Esophagus squamous epithelium (tissue), 4 donors: Measurements from ENCODE around the gene STK24.

Experiments used
- POLR2A ChIP-seq, 4 donors: fragments of 450-650 bp; IDR thresholded peaks; one replicate each; pipeline ENCODE4 v1.6.1; 2017; ENCODE audit warnings: antibody characterized with exemption in 4 of 4, mild to moderate bottlenecking in 4 of 4, moderate library complexity in 3 of 4
- TF ChIP-seq, protein P1 (sequence below), 6 experiments: fragments of 450-650 bp in 4 of 6; fragments of 200-600 bp in 2 of 6; sonication (generic) in 2 of 6; IDR thresholded peaks; one replicate each; pipeline ENCODE4 v1.5.1; 2016 to 2019; ENCODE audit warnings: antibody characterized with exemption in 6 of 6, mild to moderate bottlenecking in 4 of 6, moderate library complexity in 4 of 6

DNA sequence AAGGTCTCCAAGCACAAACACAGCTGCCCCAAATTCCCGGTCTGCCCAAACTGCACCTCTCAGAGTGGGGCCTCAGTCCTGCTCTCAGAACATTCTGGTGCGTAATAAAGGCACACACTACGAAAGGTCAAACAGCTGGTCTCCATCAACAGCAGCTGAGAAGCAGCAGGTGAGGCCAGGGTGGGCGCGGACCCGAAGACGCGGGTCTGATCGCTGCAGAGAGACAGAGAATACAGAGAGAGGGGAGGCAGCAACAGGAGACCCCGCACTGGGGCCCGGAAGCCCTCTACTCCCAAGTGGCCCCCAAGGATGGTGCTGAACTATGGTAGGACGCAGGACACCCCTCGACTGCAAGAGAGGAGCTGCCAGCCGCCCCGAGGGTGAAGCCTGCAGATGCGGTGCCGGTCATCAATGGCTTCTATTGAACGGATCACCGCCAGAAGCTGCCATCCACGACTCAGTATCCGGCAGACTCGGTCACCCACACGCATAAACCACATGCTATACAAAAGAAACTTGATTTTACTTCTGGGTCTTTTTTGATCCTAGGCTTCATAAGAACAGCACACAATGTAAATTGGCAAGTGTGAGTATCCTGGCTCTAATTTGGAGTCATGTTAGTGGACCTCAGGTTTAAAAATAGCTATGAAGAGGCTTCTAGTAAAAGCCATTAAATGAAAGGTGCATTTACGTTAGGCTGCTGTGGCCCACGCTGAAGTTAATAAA lies 33.4 kb downstream of the STK24 start:
- no peak for TF ChIP-seq POLR2A (IDR thresholded peaks at IDR 0.05)
- TF ChIP-seq, protein P1, sequence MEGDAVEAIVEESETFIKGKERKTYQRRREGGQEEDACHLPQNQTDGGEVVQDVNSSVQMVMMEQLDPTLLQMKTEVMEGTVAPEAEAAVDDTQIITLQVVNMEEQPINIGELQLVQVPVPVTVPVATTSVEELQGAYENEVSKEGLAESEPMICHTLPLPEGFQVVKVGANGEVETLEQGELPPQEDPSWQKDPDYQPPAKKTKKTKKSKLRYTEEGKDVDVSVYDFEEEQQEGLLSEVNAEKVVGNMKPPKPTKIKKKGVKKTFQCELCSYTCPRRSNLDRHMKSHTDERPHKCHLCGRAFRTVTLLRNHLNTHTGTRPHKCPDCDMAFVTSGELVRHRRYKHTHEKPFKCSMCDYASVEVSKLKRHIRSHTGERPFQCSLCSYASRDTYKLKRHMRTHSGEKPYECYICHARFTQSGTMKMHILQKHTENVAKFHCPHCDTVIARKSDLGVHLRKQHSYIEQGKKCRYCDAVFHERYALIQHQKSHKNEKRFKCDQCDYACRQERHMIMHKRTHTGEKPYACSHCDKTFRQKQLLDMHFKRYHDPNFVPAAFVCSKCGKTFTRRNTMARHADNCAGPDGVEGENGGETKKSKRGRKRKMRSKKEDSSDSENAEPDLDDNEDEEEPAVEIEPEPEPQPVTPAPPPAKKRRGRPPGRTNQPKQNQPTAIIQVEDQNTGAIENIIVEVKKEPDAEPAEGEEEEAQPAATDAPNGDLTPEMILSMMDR (IDR thresholded peaks at IDR 0.05) = no peak
